Duodenal mucosa (tissue), 2 donors: Measurements from ENCODE around the gene NKAIN1.
"Not testable (repeated sequence)": the region's sequence is repeated elsewhere in the genome, so short reads cannot be mapped to it uniquely, and the experiment has no call there.

Experiments
- H3K27ac ChIP-seq: one replicate; pipeline ENCODE4 v1.7.0; 2013; ENCODE audit warnings: low read depth, low read length
- H3K27me3 ChIP-seq, 2 donors: one replicate each; pipeline ENCODE4 v1.7.0; 2013; ENCODE audit warnings: low read length in 2 of 2, control low read depth in 1 of 2; ENCODE audit not compliant: insufficient read depth in 2 of 2, control insufficient read depth in 1 of 2
- H3K36me3 ChIP-seq, 2 donors: one replicate each; pipeline ENCODE4 v1.7.0; 2013; ENCODE audit warnings: low read length in 2 of 2, control low read depth in 1 of 2; ENCODE audit not compliant: insufficient read depth in 2 of 2, control insufficient read depth in 1 of 2
- H3K4me1 ChIP-seq, 2 donors: one replicate each; pipeline ENCODE4 v1.7.0; 2013; ENCODE audit warnings: low read length in 2 of 2, control low read depth in 1 of 2; ENCODE audit not compliant: insufficient read depth in 2 of 2, control insufficient read depth in 1 of 2
- H3K4me3 ChIP-seq, 2 donors: one replicate each; pipeline ENCODE4 v1.7.0; 2013; ENCODE audit warnings: low read length in 2 of 2, low read depth in 1 of 2
- H3K9ac ChIP-seq, 2 donors: one replicate each; pipeline ENCODE4 v1.7.0; 2013; ENCODE audit warnings: low read length in 2 of 2, low read depth in 1 of 2
- H3K9me3 ChIP-seq, 2 donors: one replicate each; pipeline ENCODE4 v1.7.0; 2013; ENCODE audit warnings: low read length in 2 of 2, control low read depth in 1 of 2; ENCODE audit not compliant: control insufficient read depth in 1 of 2

The NKAIN1 gene

GRCh38 chr1:31183927-31184554, 55.6 kb downstream of the NKAIN1 start:
- Histone ChIP-seq H3K27ac (no peak overlapping the region), H3K27me3 (peaks cover 0 to 8% of the 10 kb centered on the region in 2 donors), H3K36me3 (no peaks in the 10 kb centered on the region), H3K9me3 (no peaks in the 10 kb centered on the region), H3K9ac (no peak overlapping the region), H3K4me3 (no peak overlapping the region), H3K4me1 (peaks cover 10 to 12% of the 10 kb centered on the region in 2 donors)

GRCh38 chr1:31183126-31183525, 56.6 kb downstream of the NKAIN1 start:
- Histone ChIP-seq H3K27me3 (peaks cover 0 to 8% of the 10 kb centered on the region in 2 donors), H3K27ac (no peak overlapping the region), H3K4me1 (peaks cover 10 to 12% of the 10 kb centered on the region in 2 donors), H3K9me3 (no peaks in the 10 kb centered on the region), H3K36me3 (no peaks in the 10 kb centered on the region), H3K4me3 (no peak overlapping the region), H3K9ac (no peak overlapping the region)

GRCh38 chr1:31182352-31182751, 57.3 kb downstream of the NKAIN1 start:
- Histone ChIP-seq H3K27me3 (peaks cover 0 to 8% of the 10 kb centered on the region in 2 donors), H3K4me1 (peaks cover 10 to 12% of the 10 kb centered on the region in 2 donors), H3K36me3 (no peaks in the 10 kb centered on the region), H3K9me3 (no peaks in the 10 kb centered on the region), H3K9ac (no peak overlapping the region), H3K27ac (no peak overlapping the region), H3K4me3 (peak overlapping the region in 1 of 2 donors; percentile 15)

GRCh38 chr1:31181515-31182343, 58.0 kb downstream of the NKAIN1 start:
- no peak overlapping the region for H3K27ac ChIP-seq
- no peak overlapping the region for H3K9ac ChIP-seq
- H3K9me3 ChIP-seq = no peaks in the 10 kb centered on the region
- peaks cover 0 to 8% of the 10 kb centered on the region in 2 donors for H3K27me3 ChIP-seq
- peak overlapping the region; percentile 24 to 32 for H3K4me3 ChIP-seq
- peaks cover 10 to 12% of the 10 kb centered on the region in 2 donors for H3K4me1 ChIP-seq
- H3K36me3 ChIP-seq = no peaks in the 10 kb centered on the region

GRCh38 chr1:31180338-31180737, 59.3 kb downstream of the NKAIN1 start:
- peaks cover 0 to 8% of the 10 kb centered on the region in 2 donors for H3K27me3 ChIP-seq

GRCh38 chr1:31176291-31176690, 63.4 kb downstream of the NKAIN1 start:
- not testable (repeated sequence) for H3K36me3 ChIP-seq, H3K9me3 ChIP-seq, H3K9ac ChIP-seq, H3K4me1 ChIP-seq, H3K27ac ChIP-seq, H3K27me3 ChIP-seq, H3K4me3 ChIP-seq

More at GRCh38 chr1:31180338-31180737, 59.3 kb downstream of the NKAIN1 start:
- H3K9ac ChIP-seq = no peak overlapping the region
- H3K36me3 ChIP-seq = no peaks in the 10 kb centered on the region
- no peak overlapping the region for H3K27ac ChIP-seq
- no peak overlapping the region for H3K4me3 ChIP-seq
- H3K9me3 ChIP-seq = no peaks in the 10 kb centered on the region
- peaks cover 10 to 12% of the 10 kb centered on the region in 2 donors for H3K4me1 ChIP-seq

GRCh38 chr1:31170486-31170735, 69.3 kb downstream of the NKAIN1 start:
- H3K4me1 ChIP-seq = peaks cover 5 to 8% of the 10 kb centered on the region in 2 donors
- H3K4me3 ChIP-seq = no peak overlapping the region
- H3K27me3 ChIP-seq = no peaks in the 10 kb centered on the region
- no peaks in the 10 kb centered on the region for H3K9me3 ChIP-seq
- H3K36me3 ChIP-seq = no peaks in the 10 kb centered on the region
- H3K27ac ChIP-seq = peak overlapping the region; percentile 68
- H3K9ac ChIP-seq = no peak overlapping the region

GRCh38 chr1:31166462-31166861, 73.2 kb downstream of the NKAIN1 start:
- Histone ChIP-seq H3K9me3 (no peaks in the 10 kb centered on the region), H3K4me1 (peaks cover 5 to 8% of the 10 kb centered on the region in 2 donors), H3K27ac (no peak overlapping the region), H3K4me3 (no peak overlapping the region), H3K27me3 (no peaks in the 10 kb centered on the region), H3K36me3 (no peaks in the 10 kb centered on the region), H3K9ac (no peak overlapping the region)

GRCh38 chr1:31164291-31164690, 75.4 kb downstream of the NKAIN1 start:
- H3K27ac ChIP-seq = no peak overlapping the region
- no peaks in the 10 kb centered on the region for H3K9me3 ChIP-seq
- H3K36me3 ChIP-seq = no peaks in the 10 kb centered on the region
- H3K27me3 ChIP-seq = no peaks in the 10 kb centered on the region
- no peak overlapping the region for H3K9ac ChIP-seq
- H3K4me1 ChIP-seq = peaks cover 0 to 7% of the 10 kb centered on the region in 2 donors
- H3K4me3 ChIP-seq = no peak overlapping the region

GRCh38 chr1:31163866-31164265, 75.8 kb downstream of the NKAIN1 start:
- Histone ChIP-seq H3K27ac (no peak overlapping the region), H3K27me3 (no peaks in the 10 kb centered on the region), H3K9me3 (no peaks in the 10 kb centered on the region), H3K4me3 (no peak overlapping the region), H3K36me3 (no peaks in the 10 kb centered on the region), H3K9ac (no peak overlapping the region), H3K4me1 (peaks cover 0 to 7% of the 10 kb centered on the region in 2 donors)
